ENCODE results near the gene ZNF215. TPM values are rescaled to one million over a fixed set of nuclear protein-coding genes. Genes with fewer than 3 reads are reported as not detected.

Gene ZNF215
- polyA plus RNA-seq, 1 of the 3 experiments (the other 2 are of a cell fraction): 0.15 TPM

DNA sequence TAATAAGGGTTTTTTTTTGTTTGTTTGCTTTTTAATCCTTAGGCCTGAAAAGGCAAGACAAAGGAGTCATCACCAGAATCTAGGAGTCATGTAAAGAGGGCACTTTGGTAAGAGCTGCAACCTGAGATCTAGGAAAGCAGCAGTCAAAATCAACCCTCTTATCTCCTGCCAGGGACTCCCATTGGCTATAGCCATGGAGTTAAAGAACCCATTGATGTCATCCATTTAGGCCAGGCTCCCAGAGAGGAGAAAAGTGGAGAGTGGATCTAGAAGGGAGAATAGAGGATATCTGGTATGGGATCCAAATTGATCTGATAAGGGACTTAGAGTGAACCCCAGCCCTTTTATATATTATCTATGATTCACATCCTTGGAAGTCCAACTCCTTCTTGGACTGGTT, 35.9 kb downstream of the ZNF215 start:
- Histone ChIP-seq H3K36me3 (replicated peaks in 1 of 2; ENCODE audit: control insufficient read depth in 1 of 2, insufficient read depth in 2 of 2, low read length in 1 of 2) (no peaks in the 10 kb centered on the region), H2AFZ (ENCODE audit: low read depth) (no peak overlapping the region), H3K4me1 (ENCODE audit: control insufficient read depth in 1 of 2, insufficient read depth in 2 of 2, low read depth in 1 of 2, low read length in 1 of 2) (no peaks in the 10 kb centered on the region), H3K9ac (no peak overlapping the region), H3F3A (replicated peaks; ENCODE audit: insufficient read depth) (no peaks in the 10 kb centered on the region), H3K9me2 (no peaks in the 10 kb centered on the region), H3K27ac (ENCODE audit: low read depth in 2 of 2, low read length in 1 of 2) (no peak overlapping the region), H3K27me3 (ENCODE audit: insufficient read depth) (no peaks in the 10 kb centered on the region), H3K4me2 (no peak overlapping the region), H3K4me3 (ENCODE audit: low read depth in 2 of 2, low read length in 1 of 2) (no peak overlapping the region), H3K9me3 (no peaks in the 10 kb centered on the region), H4K20me1 (ENCODE audit: insufficient read depth) (no peaks in the 10 kb centered on the region), H3K79me2 (ENCODE audit: insufficient read depth) (no peaks in the 10 kb centered on the region)
- no peak for DNase-seq
- ChIA-PET CTCF (no interaction called here), POLR2A (no interaction called here)
- TF ChIP-seq SMC3 (IDR thresholded peaks at IDR 0.05; ENCODE audit: low read depth, low read length): no peak
- no peak for TF ChIP-seq EZH2phosphoT487 (IDR thresholded peaks at IDR 0.05; ENCODE audit: borderline replicate concordance, low read depth)
- TF ChIP-seq MEF2A (IDR thresholded peaks at IDR 0.05; ENCODE audit: borderline replicate concordance, low read depth): no peak
- TF ChIP-seq RXRA (IDR thresholded peaks at IDR 0.05; ENCODE audit: borderline replicate concordance, low read depth): no peak
- TF ChIP-seq, protein P1, sequence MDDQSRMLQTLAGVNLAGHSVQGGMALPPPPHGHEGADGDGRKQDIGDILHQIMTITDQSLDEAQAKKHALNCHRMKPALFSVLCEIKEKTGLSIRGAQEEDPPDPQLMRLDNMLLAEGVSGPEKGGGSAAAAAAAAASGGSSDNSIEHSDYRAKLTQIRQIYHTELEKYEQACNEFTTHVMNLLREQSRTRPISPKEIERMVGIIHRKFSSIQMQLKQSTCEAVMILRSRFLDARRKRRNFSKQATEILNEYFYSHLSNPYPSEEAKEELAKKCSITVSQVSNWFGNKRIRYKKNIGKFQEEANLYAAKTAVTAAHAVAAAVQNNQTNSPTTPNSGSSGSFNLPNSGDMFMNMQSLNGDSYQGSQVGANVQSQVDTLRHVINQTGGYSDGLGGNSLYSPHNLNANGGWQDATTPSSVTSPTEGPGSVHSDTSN (IDR thresholded peaks at IDR 0.05): no peak
- no peak for TF ChIP-seq SIN3A (IDR thresholded peaks at IDR 0.05; ENCODE audit: borderline replicate concordance, low read depth, low read length)
- TF ChIP-seq EP300 (IDR thresholded peaks at IDR 0.05; ENCODE audit: borderline replicate concordance in 1 of 2, low read depth in 1 of 2, low read length in 1 of 2): no peak
- no peak for TF ChIP-seq RAD21 (IDR thresholded peaks at IDR 0.05; ENCODE audit: low read length)
- no peak for TF ChIP-seq GATA2 (CRISPR knock-in tag; IDR thresholded peaks at IDR 0.05)
- TF ChIP-seq YY1 (IDR thresholded peaks at IDR 0.05; ENCODE audit: low read depth): no peak
- no peak for TF ChIP-seq POLR2AphosphoS5 (IDR thresholded peaks at IDR 0.05; ENCODE audit: low read depth, low read length)
- no peak for TF ChIP-seq MXI1 (IDR thresholded peaks at IDR 0.05; ENCODE audit: low read depth, low read length)
- no peak for TF ChIP-seq TEAD4 (IDR thresholded peaks at IDR 0.05; ENCODE audit: borderline replicate concordance, insufficient read depth)
- TF ChIP-seq, protein P2, sequence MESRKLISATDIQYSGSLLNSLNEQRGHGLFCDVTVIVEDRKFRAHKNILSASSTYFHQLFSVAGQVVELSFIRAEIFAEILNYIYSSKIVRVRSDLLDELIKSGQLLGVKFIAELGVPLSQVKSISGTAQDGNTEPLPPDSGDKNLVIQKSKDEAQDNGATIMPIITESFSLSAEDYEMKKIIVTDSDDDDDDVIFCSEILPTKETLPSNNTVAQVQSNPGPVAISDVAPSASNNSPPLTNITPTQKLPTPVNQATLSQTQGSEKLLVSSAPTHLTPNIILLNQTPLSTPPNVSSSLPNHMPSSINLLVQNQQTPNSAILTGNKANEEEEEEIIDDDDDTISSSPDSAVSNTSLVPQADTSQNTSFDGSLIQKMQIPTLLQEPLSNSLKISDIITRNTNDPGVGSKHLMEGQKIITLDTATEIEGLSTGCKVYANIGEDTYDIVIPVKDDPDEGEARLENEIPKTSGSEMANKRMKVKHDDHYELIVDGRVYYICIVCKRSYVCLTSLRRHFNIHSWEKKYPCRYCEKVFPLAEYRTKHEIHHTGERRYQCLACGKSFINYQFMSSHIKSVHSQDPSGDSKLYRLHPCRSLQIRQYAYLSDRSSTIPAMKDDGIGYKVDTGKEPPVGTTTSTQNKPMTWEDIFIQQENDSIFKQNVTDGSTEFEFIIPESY (IDR thresholded peaks at IDR 0.05; ENCODE audit: borderline replicate concordance, low read depth): no peak
- TF ChIP-seq, protein P3, sequence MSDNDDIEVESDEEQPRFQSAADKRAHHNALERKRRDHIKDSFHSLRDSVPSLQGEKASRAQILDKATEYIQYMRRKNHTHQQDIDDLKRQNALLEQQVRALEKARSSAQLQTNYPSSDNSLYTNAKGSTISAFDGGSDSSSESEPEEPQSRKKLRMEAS (IDR thresholded peaks at IDR 0.05; ENCODE audit: low read depth): no peak

DNA sequence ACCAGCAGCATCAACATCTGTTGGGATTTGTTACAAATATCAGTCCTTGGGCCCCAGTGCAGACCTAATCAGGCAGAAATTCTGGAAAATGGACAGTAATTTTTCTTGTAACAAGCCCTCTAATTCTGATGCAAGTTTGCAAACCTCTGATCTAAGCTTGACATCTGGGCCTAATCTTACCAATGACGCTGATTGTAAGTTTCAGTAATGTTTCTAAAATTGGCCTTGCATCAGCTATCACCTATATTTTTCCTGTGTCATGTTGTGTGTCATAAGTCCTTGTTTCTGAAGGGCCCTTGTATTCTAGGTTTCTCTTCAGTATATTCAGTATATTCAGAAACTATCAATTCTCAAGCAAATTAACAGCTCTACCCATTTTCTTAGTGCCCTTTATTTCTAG, 36.4 kb downstream of the ZNF215 start:
- no peak overlapping the region for H3K27ac ChIP-seq (ENCODE audit: low read depth in 2 of 2, low read length in 1 of 2)
- no peak overlapping the region for H3K9ac ChIP-seq
- no peaks in the 10 kb centered on the region for H3K9me2 ChIP-seq
- no peaks in the 10 kb centered on the region for H3K27me3 ChIP-seq (ENCODE audit: insufficient read depth)
- H3K4me1 ChIP-seq (ENCODE audit: control insufficient read depth in 1 of 2, insufficient read depth in 2 of 2, low read depth in 1 of 2, low read length in 1 of 2): no peaks in the 10 kb centered on the region
- ChIA-PET CTCF (no interaction called here), POLR2A (no interaction called here)
- WGBS (ENCODE audit: low lambda C conversion rate): 7% methylated on average over 1 of the region's 1 CpG
- H2AFZ ChIP-seq (ENCODE audit: low read depth): no peak overlapping the region
- no peaks in the 10 kb centered on the region for H3K36me3 ChIP-seq (replicated peaks in 1 of 2; ENCODE audit: control insufficient read depth in 1 of 2, insufficient read depth in 2 of 2, low read length in 1 of 2)
- no peaks in the 10 kb centered on the region for H4K20me1 ChIP-seq (ENCODE audit: insufficient read depth)
- H3K9me3 ChIP-seq: no peaks in the 10 kb centered on the region
- no peak overlapping the region for H3K4me2 ChIP-seq
- DNase-seq: no peak
- H3F3A ChIP-seq (replicated peaks; ENCODE audit: insufficient read depth): no peaks in the 10 kb centered on the region
- no peaks in the 10 kb centered on the region for H3K79me2 ChIP-seq (ENCODE audit: insufficient read depth)
- no peak overlapping the region for H3K4me3 ChIP-seq (ENCODE audit: low read depth in 2 of 2, low read length in 1 of 2)
- TF ChIP-seq, protein P4, sequence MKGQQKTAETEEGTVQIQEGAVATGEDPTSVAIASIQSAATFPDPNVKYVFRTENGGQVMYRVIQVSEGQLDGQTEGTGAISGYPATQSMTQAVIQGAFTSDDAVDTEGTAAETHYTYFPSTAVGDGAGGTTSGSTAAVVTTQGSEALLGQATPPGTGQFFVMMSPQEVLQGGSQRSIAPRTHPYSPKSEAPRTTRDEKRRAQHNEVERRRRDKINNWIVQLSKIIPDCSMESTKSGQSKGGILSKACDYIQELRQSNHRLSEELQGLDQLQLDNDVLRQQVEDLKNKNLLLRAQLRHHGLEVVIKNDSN (IDR thresholded peaks at IDR 0.05; ENCODE audit: borderline replicate concordance, low read depth): no peak
- no peak for TF ChIP-seq JUND (IDR thresholded peaks at IDR 0.05)
- TF ChIP-seq GABPA (IDR thresholded peaks at IDR 0.05; ENCODE audit: low read depth): no peak
- no peak for TF ChIP-seq GATA2 (CRISPR knock-in tag; IDR thresholded peaks at IDR 0.05)
- TF ChIP-seq, protein P5, sequence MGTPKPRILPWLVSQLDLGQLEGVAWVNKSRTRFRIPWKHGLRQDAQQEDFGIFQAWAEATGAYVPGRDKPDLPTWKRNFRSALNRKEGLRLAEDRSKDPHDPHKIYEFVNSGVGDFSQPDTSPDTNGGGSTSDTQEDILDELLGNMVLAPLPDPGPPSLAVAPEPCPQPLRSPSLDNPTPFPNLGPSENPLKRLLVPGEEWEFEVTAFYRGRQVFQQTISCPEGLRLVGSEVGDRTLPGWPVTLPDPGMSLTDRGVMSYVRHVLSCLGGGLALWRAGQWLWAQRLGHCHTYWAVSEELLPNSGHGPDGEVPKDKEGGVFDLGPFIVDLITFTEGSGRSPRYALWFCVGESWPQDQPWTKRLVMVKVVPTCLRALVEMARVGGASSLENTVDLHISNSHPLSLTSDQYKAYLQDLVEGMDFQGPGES (IDR thresholded peaks at IDR 0.05; ENCODE audit: low read depth, low read length): no peak
- TF ChIP-seq MXI1 (IDR thresholded peaks at IDR 0.05; ENCODE audit: low read depth, low read length): no peak
- TF ChIP-seq, protein P6, sequence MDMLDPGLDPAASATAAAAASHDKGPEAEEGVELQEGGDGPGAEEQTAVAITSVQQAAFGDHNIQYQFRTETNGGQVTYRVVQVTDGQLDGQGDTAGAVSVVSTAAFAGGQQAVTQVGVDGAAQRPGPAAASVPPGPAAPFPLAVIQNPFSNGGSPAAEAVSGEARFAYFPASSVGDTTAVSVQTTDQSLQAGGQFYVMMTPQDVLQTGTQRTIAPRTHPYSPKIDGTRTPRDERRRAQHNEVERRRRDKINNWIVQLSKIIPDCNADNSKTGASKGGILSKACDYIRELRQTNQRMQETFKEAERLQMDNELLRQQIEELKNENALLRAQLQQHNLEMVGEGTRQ (IDR thresholded peaks at IDR 0.05; ENCODE audit: borderline replicate concordance, low read depth, low read length): no peak

All from SK-N-SH (cell line).